Right ventricle myocardium superior (tissue), 1 donor: ENCODE measurements around the gene XYLB. TPM values are rescaled to one million over a fixed set of nuclear protein-coding genes. Genes with fewer than 3 reads are reported as not detected.
"Not testable (repeated sequence)": the region's sequence is repeated elsewhere in the genome, so short reads cannot be mapped to it uniquely, and the experiment has no call there.

Source experiments
- ATAC-seq: fragments of 200-7000 bp; cut with Tn5 transposase; one replicate; pipeline ENCODE4 v1.9.1; 2020; ENCODE audit warnings: mild to moderate bottlenecking; ENCODE audit not compliant: poor library complexity
- DNase-seq: peaks from one replicate; pipeline ENCODE4 v3.0.0-alpha.2; 2020
- intact Hi-C: fragments of 100-400 bp; cut with DNase I; formaldehyde crosslinking; loops from one replicate; pipeline ENCODE4 v1.11.2; 2022
- total RNA-seq: library from RNA; stranded (reverse); fragmentation: NEBNext Ultra II Directional; extraction: Animal tissue kit (Norgen Biotek cat#: 25700); gene quantifications from one replicate; pipeline ENCODE4 v1.2.1, GENCODE V29; 2021
- donor health status: DM: no; HTN: yes; CAD: no; lungs with severe emphysema.

XYLB gene
- total RNA-seq, 1 donor from 2014 or later, result 1.5 TPM

GRCh38 chr3:38318766-38319671 lies 27.6 kb upstream of the XYLB start:
- no peak for ATAC-seq

GRCh38 chr3:38320638-38321037 lies 25.9 kb upstream of the XYLB start:
- ATAC-seq, intact Hi-C loops, DNase-seq: not testable (repeated sequence)

More at GRCh38 chr3:38318766-38319671, 27.6 kb upstream of the XYLB start:
- no peak for DNase-seq
- intact Hi-C loops, result no loop called here

GRCh38 chr3:38323060-38323459 lies 23.5 kb upstream of the XYLB start:
- ATAC-seq (no peak), DNase-seq (no peak)
- intact Hi-C loops, result no loop called here

GRCh38 chr3:38325256-38325655 lies 21.3 kb upstream of the XYLB start:
- ATAC-seq (no peak), DNase-seq (no peak)
- intact Hi-C loops, result no loop called here

- DNase-seq (no peak), ATAC-seq (no peak)
- intact Hi-C loops, result no loop called here
These were observed 19.1 kb upstream of the XYLB start for GRCh38 chr3:38327335-38328009.

GRCh38 chr3:38331257-38332022 lies 15.1 kb upstream of the XYLB start:
- ATAC-seq, result no peak
- intact Hi-C loops, result no loop called here
- no peak for DNase-seq

GRCh38 chr3:38332201-38332600 lies 14.4 kb upstream of the XYLB start:
- no peak for ATAC-seq
- intact Hi-C loops, result no loop called here
- DNase-seq, result no peak

- intact Hi-C loops, result no loop called here
- no peak for DNase-seq
- ATAC-seq, result no peak
These were observed 12.2 kb upstream of the XYLB start for GRCh38 chr3:38334142-38335055.

GRCh38 chr3:38335263-38335662 lies 11.3 kb upstream of the XYLB start:
- ATAC-seq (no peak), DNase-seq (no peak)
- intact Hi-C loops, result no loop called here

GRCh38 chr3:38337703-38338102 lies 8.9 kb upstream of the XYLB start:
- DNase-seq (no peak), ATAC-seq (no peak)
- intact Hi-C loops, result no loop called here

- ATAC-seq (no peak), DNase-seq (no peak)
- intact Hi-C loops, result no loop called here
These were observed 2.6 kb upstream of the XYLB start for GRCh38 chr3:38343797-38344594.

GRCh38 chr3:38345879-38346586 lies 552 bp upstream of the XYLB start:
- intact Hi-C loops, result no loop called here
- DNase-seq (no peak), ATAC-seq (peak; percentile 44)

- DNase-seq (no peak), ATAC-seq (no peak)
- intact Hi-C loops, result loop anchor here (2.0 kb wide), 1 partner anchor 133 kb away; no protein-coding TSS in a partner anchor
These were observed 1.0 kb downstream of the XYLB start for GRCh38 chr3:38347421-38348200.

GRCh38 chr3:38348903-38349302 lies 2.3 kb downstream of the XYLB start:
- DNase-seq (no peak), ATAC-seq (no peak)
- intact Hi-C loops, result loop anchor here (2.0 kb wide), 1 partner anchor 132 kb away; no protein-coding TSS in a partner anchor

- ATAC-seq, result no peak
- intact Hi-C loops, result loop anchor here (2.0 kb wide), 1 partner anchor 131 kb away; no protein-coding TSS in a partner anchor
- no peak for DNase-seq
These were observed 3.2 kb downstream of the XYLB start for GRCh38 chr3:38349684-38350359.
